ENCODE results near the gene CFAP46. TPM values are rescaled to one million over a fixed set of nuclear protein-coding genes. Genes with fewer than 3 reads are reported as not detected.
A peak's percentile ranks its signal among the peaks of the same experiment; 100 is the strongest.

Gene CFAP46
- total and polyA plus RNA-seq, 2 donors: 0.53 TPM; not detected in 1

- 75% methylated on average over 12 of the region's 12 CpGs for WGBS
- Histone ChIP-seq H3K4me3 (ENCODE audit: low read depth, low read length) (no peak overlapping the region), H3K27ac (ENCODE audit: low read depth) (no peak overlapping the region), H3K4me1 (ENCODE audit: insufficient read depth) (no peaks in the 10 kb centered on the region), H3K36me3 (ENCODE audit: insufficient read depth) (no peaks in the 10 kb centered on the region)
- DNase-seq (ENCODE audit: extremely low spot score): no peak
Measured at GRCh38 chr10:132951926-132952325, 9.6 kb upstream of the CFAP46 start.

DNA sequence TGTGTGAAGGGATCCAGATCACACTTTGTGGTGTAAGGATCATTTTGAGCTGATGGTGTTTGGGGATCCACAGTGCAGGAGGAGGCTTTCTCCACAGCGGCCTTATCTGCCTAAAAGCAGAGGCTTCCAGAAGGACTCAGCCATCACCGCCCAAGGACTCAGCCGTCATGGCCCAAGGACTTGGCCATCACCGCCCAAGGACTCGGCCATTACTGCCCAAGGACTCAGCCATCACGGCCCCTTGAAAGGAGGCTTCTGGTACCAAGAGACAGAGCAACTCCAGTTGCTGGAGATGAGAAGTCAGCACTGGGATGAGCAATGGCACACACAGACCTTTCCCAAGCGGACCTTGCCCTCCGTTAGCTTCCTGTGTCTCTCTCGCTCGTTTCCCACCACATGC is 6.0 kb upstream of the CFAP46 start:
- 83% methylated on average over 10 of the region's 10 CpGs for WGBS
- no peak overlapping the region for H3K27ac ChIP-seq (ENCODE audit: low read depth)
- H3K36me3 ChIP-seq (ENCODE audit: insufficient read depth): no peaks in the 10 kb centered on the region
- H3K4me1 ChIP-seq (ENCODE audit: insufficient read depth): no peaks in the 10 kb centered on the region
- no peak overlapping the region for H3K4me3 ChIP-seq (ENCODE audit: low read depth, low read length)
- DNase-seq (ENCODE audit: extremely low spot score): no peak

DNA sequence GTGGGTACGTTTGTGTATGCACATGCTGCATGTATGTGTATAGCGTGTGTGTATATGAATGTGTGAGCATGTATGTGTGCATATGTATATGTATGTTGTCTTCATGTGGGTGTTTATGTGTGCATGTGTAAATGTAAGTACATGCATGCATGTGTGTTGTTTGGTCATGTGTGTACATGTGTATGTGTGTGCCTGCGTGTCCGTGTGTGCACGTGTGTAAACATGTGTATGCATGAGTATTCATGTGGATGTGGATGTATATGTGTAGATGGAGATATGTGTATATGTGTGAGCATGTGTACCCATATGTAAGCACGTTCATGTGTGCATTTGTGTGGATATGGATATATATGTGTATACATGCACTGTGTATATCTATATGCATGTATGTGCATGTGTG is 5.5 kb upstream of the CFAP46 start:
- 86% methylated on average over 6 of the region's 6 CpGs for WGBS
- Histone ChIP-seq H3K36me3 (ENCODE audit: insufficient read depth) (no peaks in the 10 kb centered on the region), H3K4me3 (ENCODE audit: low read depth, low read length) (no peak overlapping the region), H3K4me1 (ENCODE audit: insufficient read depth) (no peaks in the 10 kb centered on the region), H3K27ac (ENCODE audit: low read depth) (no peak overlapping the region)
- DNase-seq (ENCODE audit: extremely low spot score): no peak

DNA sequence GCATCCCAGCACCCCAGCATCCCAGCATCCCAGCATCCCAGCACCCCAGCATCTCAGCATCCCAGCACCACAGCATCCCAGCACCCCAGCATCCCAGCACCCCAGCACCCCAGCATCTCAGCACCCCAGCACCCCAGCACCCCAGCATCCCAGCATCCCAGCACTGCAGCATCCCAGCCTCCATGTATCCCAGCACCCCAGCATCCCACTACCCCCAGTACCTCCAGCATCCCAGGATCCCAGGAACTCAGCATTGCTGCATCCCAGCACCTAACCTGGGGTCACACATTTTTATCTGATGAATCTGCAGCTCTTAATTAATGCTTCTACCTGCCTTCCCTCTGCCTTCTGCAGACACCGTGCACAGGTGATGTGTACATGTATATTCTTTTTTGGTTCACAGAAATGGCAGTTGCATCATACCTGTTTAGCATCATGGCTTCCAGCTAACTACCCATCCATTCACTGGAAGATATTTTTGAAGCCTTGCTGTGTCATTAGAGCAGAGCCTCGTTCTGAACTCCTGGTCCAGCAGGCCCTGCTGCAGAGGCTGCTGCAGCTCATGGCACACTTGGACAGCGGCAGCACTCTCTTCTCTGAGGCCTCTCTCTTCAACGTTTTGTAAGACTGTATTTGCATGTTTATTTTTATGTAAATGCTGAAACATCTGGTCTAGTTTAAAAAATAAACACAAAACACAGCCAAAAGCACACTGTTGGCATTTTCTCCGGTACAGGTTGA is 4.6 kb upstream of the CFAP46 start:
- Histone ChIP-seq H3K36me3 (ENCODE audit: insufficient read depth) (no peaks in the 10 kb centered on the region), H3K4me3 (ENCODE audit: low read depth, low read length) (no peak overlapping the region), H3K27ac (ENCODE audit: low read depth) (no peak overlapping the region), H3K4me1 (ENCODE audit: insufficient read depth) (no peaks in the 10 kb centered on the region)
- no peak for DNase-seq (ENCODE audit: extremely low spot score)
- 41% methylated on average over 5 of the region's 5 CpGs for WGBS

GRCh38 chr10:132946311-132946710 is 3.9 kb upstream of the CFAP46 start:
- DNase-seq (ENCODE audit: extremely low spot score): no peak
- 83% methylated on average over 9 of the region's 9 CpGs for WGBS
- Histone ChIP-seq H3K27ac (ENCODE audit: low read depth) (no peak overlapping the region), H3K4me3 (ENCODE audit: low read depth, low read length) (no peak overlapping the region), H3K36me3 (ENCODE audit: insufficient read depth) (no peaks in the 10 kb centered on the region), H3K4me1 (ENCODE audit: insufficient read depth) (no peaks in the 10 kb centered on the region)

DNA sequence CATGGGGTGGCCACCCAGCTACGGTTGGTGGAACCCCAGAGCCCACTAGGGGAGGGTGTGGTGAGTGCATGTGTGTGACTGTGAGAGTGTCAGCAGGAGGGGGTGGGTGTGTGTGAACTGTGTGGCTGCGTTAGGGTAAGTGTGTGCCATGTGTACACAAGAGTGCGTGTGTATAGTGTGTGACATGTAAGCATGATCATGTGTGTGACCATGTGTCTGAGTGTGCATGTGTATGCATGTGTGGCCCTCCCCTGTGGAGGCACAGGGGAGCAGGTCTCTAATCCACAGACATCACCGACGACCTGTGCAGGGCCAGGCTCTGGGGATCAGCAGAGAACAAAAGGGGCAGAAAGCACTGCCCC is 3.5 kb upstream of the CFAP46 start:
- WGBS: 72% methylated on average over 5 of the region's 5 CpGs
- DNase-seq (ENCODE audit: extremely low spot score): no peak

GRCh38 chr10:132945125-132945893 is 2.9 kb upstream of the CFAP46 start:
- Histone ChIP-seq H3K4me3 (ENCODE audit: low read depth, low read length) (no peak overlapping the region), H3K4me1 (ENCODE audit: insufficient read depth) (no peaks in the 10 kb centered on the region), H3K36me3 (ENCODE audit: insufficient read depth) (no peaks in the 10 kb centered on the region), H3K27ac (ENCODE audit: low read depth) (no peak overlapping the region)
- DNase-seq (ENCODE audit: extremely low spot score): no peak
- 80% methylated on average over 25 of the region's 25 CpGs for WGBS

More for the DNA sequence above, 3.5 kb upstream of the CFAP46 start:
- Histone ChIP-seq H3K36me3 (ENCODE audit: insufficient read depth) (no peaks in the 10 kb centered on the region), H3K4me1 (ENCODE audit: insufficient read depth) (no peaks in the 10 kb centered on the region), H3K4me3 (ENCODE audit: low read depth, low read length) (no peak overlapping the region), H3K27ac (ENCODE audit: low read depth) (no peak overlapping the region)

DNA sequence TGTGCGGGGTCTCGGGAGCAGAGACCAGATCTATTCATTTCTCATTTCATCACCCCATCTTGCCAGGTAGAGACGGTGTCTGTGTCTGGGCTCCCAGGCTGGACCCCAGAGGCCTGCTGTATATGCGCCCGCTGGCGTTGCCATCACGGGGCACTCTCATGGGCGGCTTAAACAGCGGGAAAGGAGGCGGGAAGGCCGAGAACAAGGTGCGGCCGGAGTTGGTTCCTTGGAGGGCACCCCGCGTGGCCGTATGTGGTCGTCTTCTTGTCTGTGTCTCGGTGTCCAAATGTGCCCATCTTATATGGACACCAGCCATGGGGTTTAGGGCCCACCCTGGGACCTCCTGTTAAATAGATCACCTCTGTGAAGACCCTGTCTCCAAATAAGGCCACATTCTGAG is 2.1 kb upstream of the CFAP46 start:
- H3K4me3 ChIP-seq (ENCODE audit: low read depth, low read length): no peak overlapping the region
- no peaks in the 10 kb centered on the region for H3K36me3 ChIP-seq (ENCODE audit: insufficient read depth)
- DNase-seq (ENCODE audit: extremely low spot score): no peak
- WGBS: 95% methylated on average over 18 of the region's 18 CpGs
- no peaks in the 10 kb centered on the region for H3K4me1 ChIP-seq (ENCODE audit: insufficient read depth)
- H3K27ac ChIP-seq (ENCODE audit: low read depth): no peak overlapping the region

- H3K36me3 ChIP-seq (ENCODE audit: insufficient read depth): no peaks in the 10 kb centered on the region
- H3K4me3 ChIP-seq (ENCODE audit: low read depth, low read length): no peak overlapping the region
- no peaks in the 10 kb centered on the region for H3K4me1 ChIP-seq (ENCODE audit: insufficient read depth)
- 84% methylated on average over 12 of the region's 12 CpGs for WGBS
- no peak for DNase-seq (ENCODE audit: extremely low spot score)
- no peak overlapping the region for H3K27ac ChIP-seq (ENCODE audit: low read depth)
Measured at GRCh38 chr10:132943791-132944404, 1.5 kb upstream of the CFAP46 start.

- DNase-seq (ENCODE audit: extremely low spot score): no peak
- Histone ChIP-seq H3K4me1 (ENCODE audit: insufficient read depth) (no peaks in the 10 kb centered on the region), H3K4me3 (ENCODE audit: low read depth, low read length) (peak overlapping the region; percentile 41), H3K36me3 (ENCODE audit: insufficient read depth) (no peaks in the 10 kb centered on the region), H3K27ac (ENCODE audit: low read depth) (no peak overlapping the region)
- WGBS: 34% methylated on average over 43 of the region's 43 CpGs
Measured at GRCh38 chr10:132943058-132943790, 854 bp upstream of the CFAP46 start.

DNA sequence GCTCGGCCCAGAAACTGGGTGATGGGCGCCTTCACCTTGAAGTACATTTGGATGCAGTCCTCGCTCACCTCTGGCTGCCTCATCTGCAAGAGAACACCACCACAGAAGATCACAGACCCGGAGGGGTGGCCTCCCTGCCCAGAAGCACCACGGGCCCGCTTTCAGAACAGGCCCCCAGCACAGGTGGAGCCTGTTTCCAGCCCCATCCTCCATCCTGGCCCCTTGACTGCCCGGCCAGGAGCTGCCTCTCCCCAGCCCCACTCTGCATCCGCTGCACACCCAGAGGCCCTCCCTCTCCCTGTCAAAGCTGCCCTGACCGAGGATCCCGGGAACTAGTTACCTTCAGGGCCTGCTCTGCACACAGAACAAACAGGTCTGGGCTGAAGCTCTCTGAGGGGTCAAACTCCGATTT is 724 bp downstream of the CFAP46 start:
- DNase-seq (ENCODE audit: extremely low spot score): no peak
- Histone ChIP-seq H3K27ac (ENCODE audit: low read depth) (no peak overlapping the region), H3K4me3 (ENCODE audit: low read depth, low read length) (no peak overlapping the region), H3K4me1 (ENCODE audit: insufficient read depth) (no peaks in the 10 kb centered on the region), H3K36me3 (ENCODE audit: insufficient read depth) (no peaks in the 10 kb centered on the region)
- WGBS: 63% methylated on average over 11 of the region's 11 CpGs

- H3K36me3 ChIP-seq (ENCODE audit: insufficient read depth): no peaks in the 10 kb centered on the region
- 90% methylated on average over 28 of the region's 28 CpGs for WGBS
- DNase-seq (ENCODE audit: extremely low spot score): no peak
- H3K4me1 ChIP-seq (ENCODE audit: insufficient read depth): no peaks in the 10 kb centered on the region
- no peak overlapping the region for H3K27ac ChIP-seq (ENCODE audit: low read depth)
- no peak overlapping the region for H3K4me3 ChIP-seq (ENCODE audit: low read depth, low read length)
Measured at GRCh38 chr10:132940791-132941465, 1.4 kb downstream of the CFAP46 start.
